OCI-LY3 (cell line): ENCODE data around the gene ZMIZ1.

Experiments
- H2AFZ ChIP-seq: fragments of 200-600, 300-600 bp; shearing (Covaris generic); 2 replicates; pipeline ENCODE4 v1.6.0; 2014; ENCODE audit warnings: antibody characterized with exemption, low read depth, low read length
- H3K27ac ChIP-seq: fragments of 200-600, 300-600 bp; sonication (generic); 2 replicates; pipeline ENCODE4 v1.5.1; 2014; ENCODE audit warnings: mild to moderate bottlenecking, low read length, moderate library complexity, mixed read lengths
- H3K27me3 ChIP-seq: fragments of 200-600, 300-600 bp; sonication (generic); 2 replicates; pipeline ENCODE4 v1.6.1; 2014; ENCODE audit warnings: low read depth, low read length, mixed read lengths
- H3K36me3 ChIP-seq: fragments of 200-600, 300-600 bp; sonication (generic); replicated peaks from 2 replicates; pipeline ENCODE3; 2014; ENCODE audit warnings: low read depth, low read length, mixed read lengths
- H3K4me1 ChIP-seq: fragments of 300-600, 200-600 bp; sonication (generic); 2 replicates; pipeline ENCODE4 v1.6.1; 2014; ENCODE audit warnings: low read length, mixed read lengths
- H3K4me2 ChIP-seq: fragments of 200-600, 300-600 bp; sonication (generic); 2 replicates; pipeline ENCODE4 v1.6.1; 2014; ENCODE audit warnings: low read length, mixed read lengths
- H3K4me3 ChIP-seq: fragments of 300-600, 200-600 bp; sonication (generic); 2 replicates; pipeline ENCODE4 v1.5.1; 2014; ENCODE audit warnings: antibody characterized with exemption, mild to moderate bottlenecking, low read length, moderate library complexity
- H3K79me2 ChIP-seq: fragments of 300-600, 200-600 bp; shearing (Covaris generic); 2 replicates; pipeline ENCODE4 v1.6.1; 2014; ENCODE audit warnings: mild to moderate bottlenecking, low read length, mixed read lengths
- H3K9ac ChIP-seq: fragments of 300-600, 200-600 bp; shearing (Covaris generic); 2 replicates; pipeline ENCODE4 v1.6.0; 2014; ENCODE audit warnings: mild to moderate bottlenecking, low read length, moderate library complexity
- H3K9me3 ChIP-seq: fragments of 200-600, 300-600 bp; shearing (Covaris generic); 2 replicates; pipeline ENCODE4 v1.6.1; 2014; ENCODE audit warnings: low read length, mixed read lengths; ENCODE audit not compliant: insufficient read depth
- H4K20me1 ChIP-seq: fragments of 200-600, 300-600 bp; sonication (generic); 2 replicates; pipeline ENCODE4 v1.6.1; 2016; ENCODE audit warnings: low read length, mixed read lengths; ENCODE audit not compliant: insufficient read depth
- EZH2phosphoT487 ChIP-seq: fragments of 200-600 bp; shearing (Covaris generic); IDR thresholded peaks from 2 replicates; pipeline ENCODE4 v1.6.1; 2018; ENCODE audit warnings: antibody characterized with exemption, mixed run types, low read depth
- TF ChIP-seq, protein P1 (sequence below): fragments of 200-600, 300-600 bp; sonication (generic); IDR thresholded peaks from 2 replicates; pipeline ENCODE4 v1.5.1; 2014; ENCODE audit warnings: antibody characterized with exemption, low read length, low read depth

ZMIZ1 gene

GRCh38 chr10:79092292-79092896 lies 23.6 kb downstream of the ZMIZ1 start:
- peaks cover 53% of the 10 kb centered on the region for H4K20me1 ChIP-seq
- H3K9me3 ChIP-seq: no peaks in the 10 kb centered on the region
- no peaks in the 10 kb centered on the region for H3K36me3 ChIP-seq
- H3K79me2 ChIP-seq: no peaks in the 10 kb centered on the region
- H2AFZ ChIP-seq: no peak overlapping the region
- no peak overlapping the region for H3K4me3 ChIP-seq
- no peaks in the 10 kb centered on the region for H3K4me1 ChIP-seq
- no peak overlapping the region for H3K9ac ChIP-seq
- no peak for TF ChIP-seq EZH2phosphoT487
- TF ChIP-seq, protein P1, sequence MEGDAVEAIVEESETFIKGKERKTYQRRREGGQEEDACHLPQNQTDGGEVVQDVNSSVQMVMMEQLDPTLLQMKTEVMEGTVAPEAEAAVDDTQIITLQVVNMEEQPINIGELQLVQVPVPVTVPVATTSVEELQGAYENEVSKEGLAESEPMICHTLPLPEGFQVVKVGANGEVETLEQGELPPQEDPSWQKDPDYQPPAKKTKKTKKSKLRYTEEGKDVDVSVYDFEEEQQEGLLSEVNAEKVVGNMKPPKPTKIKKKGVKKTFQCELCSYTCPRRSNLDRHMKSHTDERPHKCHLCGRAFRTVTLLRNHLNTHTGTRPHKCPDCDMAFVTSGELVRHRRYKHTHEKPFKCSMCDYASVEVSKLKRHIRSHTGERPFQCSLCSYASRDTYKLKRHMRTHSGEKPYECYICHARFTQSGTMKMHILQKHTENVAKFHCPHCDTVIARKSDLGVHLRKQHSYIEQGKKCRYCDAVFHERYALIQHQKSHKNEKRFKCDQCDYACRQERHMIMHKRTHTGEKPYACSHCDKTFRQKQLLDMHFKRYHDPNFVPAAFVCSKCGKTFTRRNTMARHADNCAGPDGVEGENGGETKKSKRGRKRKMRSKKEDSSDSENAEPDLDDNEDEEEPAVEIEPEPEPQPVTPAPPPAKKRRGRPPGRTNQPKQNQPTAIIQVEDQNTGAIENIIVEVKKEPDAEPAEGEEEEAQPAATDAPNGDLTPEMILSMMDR: no peak
- peaks cover 27% of the 10 kb centered on the region for H3K27me3 ChIP-seq
- H3K4me2 ChIP-seq: no peak overlapping the region
- no peak overlapping the region for H3K27ac ChIP-seq

DNA sequence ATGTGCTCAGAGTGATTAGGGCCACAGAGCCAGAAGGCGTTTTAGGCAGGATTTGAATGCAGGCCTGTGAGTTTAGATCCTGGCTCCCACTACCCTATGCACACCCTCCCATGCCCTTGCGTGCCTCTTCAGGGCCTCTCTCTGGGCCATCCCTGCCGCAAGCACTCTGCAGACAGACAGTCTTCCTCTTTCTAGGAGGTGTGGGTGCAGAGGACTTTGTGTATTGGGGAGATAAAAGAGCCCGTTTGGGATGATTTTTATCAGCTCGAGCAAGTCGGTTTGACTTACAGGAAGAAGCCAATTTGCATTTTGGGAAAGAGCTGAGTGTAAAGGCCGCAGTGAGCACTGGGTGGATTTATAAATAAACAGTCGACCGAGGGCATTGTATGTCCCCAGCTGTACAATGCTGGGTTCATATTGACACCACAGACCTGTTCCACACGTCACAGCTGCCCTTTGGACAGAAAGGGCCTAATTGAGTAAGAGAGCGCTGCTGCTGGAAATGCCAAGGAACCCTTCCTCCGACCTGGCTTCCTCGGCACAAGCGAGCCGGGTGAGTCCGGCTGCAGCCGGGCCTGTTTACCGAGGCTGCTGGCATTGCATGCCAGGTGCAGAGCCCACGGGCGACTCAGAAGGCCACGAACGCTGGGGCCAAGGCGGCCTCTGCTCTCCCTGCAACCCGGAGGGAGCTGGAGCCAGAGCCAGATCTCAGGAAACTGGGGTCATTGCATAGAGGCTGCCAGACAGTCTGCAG lies 25.1 kb downstream of the ZMIZ1 start:
- H3K9me3 ChIP-seq: no peaks in the 10 kb centered on the region
- no peak overlapping the region for H3K27ac ChIP-seq
- H3K27me3 ChIP-seq: peaks cover 18% of the 10 kb centered on the region
- TF ChIP-seq EZH2phosphoT487: no peak
- TF ChIP-seq, protein P1: no peak
- peaks cover 50% of the 10 kb centered on the region for H4K20me1 ChIP-seq
- H3K4me3 ChIP-seq: no peak overlapping the region
- no peaks in the 10 kb centered on the region for H3K79me2 ChIP-seq
- peaks cover 12% of the 10 kb centered on the region for H3K4me1 ChIP-seq
- no peak overlapping the region for H3K4me2 ChIP-seq
- no peak overlapping the region for H3K9ac ChIP-seq
- H2AFZ ChIP-seq: no peak overlapping the region
- H3K36me3 ChIP-seq: no peaks in the 10 kb centered on the region

DNA sequence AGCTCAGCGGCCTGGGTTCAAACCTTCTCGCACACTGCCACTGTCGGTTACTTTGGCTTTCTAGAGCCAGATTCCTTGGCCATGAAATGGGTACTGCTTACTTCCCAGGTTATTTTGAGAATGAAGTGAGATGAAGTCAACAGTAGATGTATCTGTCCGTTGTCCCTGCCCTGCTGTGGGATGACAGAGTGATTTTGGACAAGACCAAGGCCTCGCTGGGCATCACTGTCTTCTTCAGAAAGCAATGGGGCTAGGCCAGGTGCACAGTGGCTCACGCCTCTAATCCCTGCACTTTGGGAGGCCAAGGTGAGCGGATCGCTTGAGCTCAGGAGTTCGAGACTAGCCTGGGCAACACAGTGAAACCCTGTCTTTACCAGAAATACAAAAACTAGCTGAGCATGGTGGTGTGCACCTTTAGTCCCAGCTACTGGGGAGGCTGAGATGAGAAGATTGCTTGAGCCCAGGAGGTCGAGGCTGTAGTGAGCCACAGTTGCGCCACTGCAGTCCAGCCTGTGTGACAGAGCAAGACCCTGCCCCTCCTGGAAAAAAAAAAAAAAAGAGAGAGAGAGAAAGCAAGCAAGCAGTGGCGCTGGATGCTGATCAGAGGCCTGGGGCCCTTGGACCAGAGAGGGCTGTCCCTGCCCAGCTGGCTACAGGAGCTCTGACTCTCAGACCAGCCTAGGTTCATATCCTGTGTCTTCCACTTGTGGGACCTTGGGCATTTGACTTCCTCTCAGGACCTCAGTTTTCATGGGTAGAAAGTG lies 25.8 kb downstream of the ZMIZ1 start:
- no peak overlapping the region for H3K4me2 ChIP-seq
- H4K20me1 ChIP-seq: peaks cover 57% of the 10 kb centered on the region
- no peaks in the 10 kb centered on the region for H3K79me2 ChIP-seq
- no peak overlapping the region for H3K9ac ChIP-seq
- H3K27me3 ChIP-seq: peaks cover 20% of the 10 kb centered on the region
- H3K4me1 ChIP-seq: peaks cover 20% of the 10 kb centered on the region
- H3K36me3 ChIP-seq: no peaks in the 10 kb centered on the region
- H3K4me3 ChIP-seq: no peak overlapping the region
- TF ChIP-seq, protein P1: no peak
- no peak for TF ChIP-seq EZH2phosphoT487
- no peak overlapping the region for H3K27ac ChIP-seq
- H2AFZ ChIP-seq: no peak overlapping the region
- no peaks in the 10 kb centered on the region for H3K9me3 ChIP-seq

DNA sequence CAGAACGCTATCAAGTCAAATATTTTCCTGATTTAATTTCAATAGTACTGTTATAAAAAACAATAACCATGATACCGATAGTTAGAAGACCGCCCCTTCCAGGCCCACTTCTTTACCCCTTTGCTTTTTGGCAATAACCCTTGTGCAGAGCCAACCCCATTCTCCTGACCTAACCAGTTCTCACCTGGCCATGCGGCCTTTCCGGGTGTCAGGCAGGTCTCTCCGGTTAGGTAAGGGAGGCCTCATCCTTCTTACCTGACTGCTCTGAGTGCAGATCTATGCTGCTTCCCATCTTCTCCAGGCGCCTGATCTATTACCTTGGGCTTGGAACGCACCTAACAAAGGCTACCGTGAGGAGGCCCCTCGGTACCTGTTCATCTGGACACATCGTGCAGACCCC lies 26.6 kb downstream of the ZMIZ1 start:
- H3K27ac ChIP-seq: no peak overlapping the region
- no peak overlapping the region for H3K4me3 ChIP-seq
- no peaks in the 10 kb centered on the region for H3K36me3 ChIP-seq
- no peak overlapping the region for H3K4me2 ChIP-seq
- H3K79me2 ChIP-seq: no peaks in the 10 kb centered on the region
- no peaks in the 10 kb centered on the region for H3K9me3 ChIP-seq
- peaks cover 25% of the 10 kb centered on the region for H3K4me1 ChIP-seq
- H2AFZ ChIP-seq: no peak overlapping the region
- peaks cover 22% of the 10 kb centered on the region for H3K27me3 ChIP-seq
- peaks cover 59% of the 10 kb centered on the region for H4K20me1 ChIP-seq
- H3K9ac ChIP-seq: no peak overlapping the region
- TF ChIP-seq, protein P1: no peak
- no peak for TF ChIP-seq EZH2phosphoT487
